ENCODE results near the gene CHRD.

CHRD gene

GRCh38 chr3:184360929-184361531, 18.8 kb upstream of the CHRD start:
- no peak for DNase-seq (ENCODE audit: low read depth in 1 of 2, low spot score in 1 of 2)

- no peak for DNase-seq (ENCODE audit: low read depth in 1 of 2, low spot score in 1 of 2)
Measured at GRCh38 chr3:184361532-184361931, 18.3 kb upstream of the CHRD start, which contains the start of the genes CLCN2 and POLR2H. TSS of gene CLCN2 (minus strand) at chr3:184361605. CDS start at chr3:184361479, 126 bp downstream. TSS of gene POLR2H (plus strand) at chr3:184361710. CDS start at chr3:184363493, 1,783 bp downstream.

GRCh38 chr3:184361932-184362667, 17.8 kb upstream of the CHRD start:
- peak; percentile 36 to 44 for DNase-seq (ENCODE audit: low read depth in 1 of 2, low spot score in 1 of 2)

GRCh38 chr3:184362668-184363546, 16.9 kb upstream of the CHRD start:
- DNase-seq (ENCODE audit: low read depth in 1 of 2, low spot score in 1 of 2): peak; percentile 91 to 95

GRCh38 chr3:184366619-184367289, 13.1 kb upstream of the CHRD start:
- DNase-seq (ENCODE audit: low read depth in 1 of 2, low spot score in 1 of 2): no peak

GRCh38 chr3:184368116-184368515, 11.7 kb upstream of the CHRD start:
- DNase-seq (ENCODE audit: low read depth in 1 of 2, low spot score in 1 of 2): no peak

GRCh38 chr3:184368586-184369183, 11.2 kb upstream of the CHRD start:
- no peak for DNase-seq (ENCODE audit: low read depth in 1 of 2, low spot score in 1 of 2)

- peak in 1 of 2 donors; percentile 55 for DNase-seq (ENCODE audit: low read depth in 1 of 2, low spot score in 1 of 2)
Measured at GRCh38 chr3:184371570-184372018, 8.3 kb upstream of the CHRD start.

GRCh38 chr3:184372296-184372821, 7.5 kb upstream of the CHRD start:
- no peak for DNase-seq (ENCODE audit: low read depth in 1 of 2, low spot score in 1 of 2)

GRCh38 chr3:184372911-184373310, 6.9 kb upstream of the CHRD start:
- no peak for DNase-seq (ENCODE audit: low read depth in 1 of 2, low spot score in 1 of 2)

GRCh38 chr3:184373422-184373821, 6.4 kb upstream of the CHRD start:
- no peak for DNase-seq (ENCODE audit: low read depth in 1 of 2, low spot score in 1 of 2)

GRCh38 chr3:184375747-184376461, 4.0 kb upstream of the CHRD start:
- no peak for DNase-seq (ENCODE audit: low read depth in 1 of 2, low spot score in 1 of 2)

GRCh38 chr3:184377374-184377773, 2.5 kb upstream of the CHRD start:
- no peak for DNase-seq (ENCODE audit: low read depth in 1 of 2, low spot score in 1 of 2)

- DNase-seq (ENCODE audit: low read depth in 1 of 2, low spot score in 1 of 2): no peak
Measured at GRCh38 chr3:184377882-184378445, 1.9 kb upstream of the CHRD start, which contains the start of gene THPO. TSS of gene THPO (minus strand) at chr3:184378207. CDS start at chr3:184376259, 1,948 bp downstream.

- DNase-seq (ENCODE audit: low read depth in 1 of 2, low spot score in 1 of 2): no peak
Measured at GRCh38 chr3:184378651-184379357, 1.1 kb upstream of the CHRD start.

- no peak for DNase-seq (ENCODE audit: low read depth in 1 of 2, low spot score in 1 of 2)
Measured at GRCh38 chr3:184380185-184380626, 352 bp downstream of the CHRD start.

GRCh38 chr3:184380627-184381260, 890 bp downstream of the CHRD start:
- DNase-seq (ENCODE audit: low read depth in 1 of 2, low spot score in 1 of 2): no peak

Measured in activated CD4-positive, alpha-beta T cell treated with anti-CD3 and anti-CD28 coated beads, Interleukin-2, amount 50 U/mL, for 24 hours (primary cell).